Kidney glomerular epithelial cell (primary cell): ENCODE results near the gene PPFIA4.
"Not testable (repeated sequence)": the region's sequence is repeated elsewhere in the genome, so short reads cannot be mapped to it uniquely, and the experiment has no call there.

ENCODE experiments used
- DNase-seq: peaks from one replicate; lab custom pipeline; 2025; lab: John Stamatoyannopoulos, UW

Gene PPFIA4

GRCh38 chr1:203026031-203026665 lies at the start of gene PPFIA4:
TSS of gene PPFIA4 (plus strand) at chr1:203026491. CDS start at chr1:203039009, 12,518 bp downstream.
- peak; percentile 38 for DNase-seq

GRCh38 chr1:202976633-202977032 lies 49.7 kb upstream of the PPFIA4 start:
- no peak for DNase-seq

GRCh38 chr1:202979459-202979858 lies 46.8 kb upstream of the PPFIA4 start:
- DNase-seq: no peak

- DNase-seq: no peak
Observed at GRCh38 chr1:202981939-202982338, 44.4 kb upstream of the PPFIA4 start.

- no peak for DNase-seq
Observed at GRCh38 chr1:202982715-202983430, 43.4 kb upstream of the PPFIA4 start.

GRCh38 chr1:202986120-202986519 lies 40.2 kb upstream of the PPFIA4 start:
- not testable (repeated sequence) for DNase-seq

GRCh38 chr1:202987255-202987654 lies 39.0 kb upstream of the PPFIA4 start:
- no peak for DNase-seq

- no peak for DNase-seq
Observed at GRCh38 chr1:202987922-202988583, 38.2 kb upstream of the PPFIA4 start.

GRCh38 chr1:202989879-202990278 lies 36.4 kb upstream of the PPFIA4 start:
- DNase-seq: no peak

- no peak for DNase-seq
Observed at GRCh38 chr1:202991112-202991511, 35.2 kb upstream of the PPFIA4 start.

GRCh38 chr1:202994756-202995155 lies 31.5 kb upstream of the PPFIA4 start:
- no peak for DNase-seq

- peak; percentile 66 for DNase-seq
Observed at GRCh38 chr1:202998836-202999750, 27.2 kb upstream of the PPFIA4 start.

GRCh38 chr1:203000217-203000944 lies 25.9 kb upstream of the PPFIA4 start:
- DNase-seq: no peak

- no peak for DNase-seq
Observed at GRCh38 chr1:203001986-203002385, 24.3 kb upstream of the PPFIA4 start.

- no peak for DNase-seq
Observed at GRCh38 chr1:203002951-203003350, 23.3 kb upstream of the PPFIA4 start.

- not testable (repeated sequence) for DNase-seq
Observed at GRCh38 chr1:203005395-203006142, 20.7 kb upstream of the PPFIA4 start.

- DNase-seq: peak; percentile 94
Observed at GRCh38 chr1:203006948-203007871, 19.1 kb upstream of the PPFIA4 start, which contains the start of gene TMEM183A. TSS of gene TMEM183A (plus strand) at chr1:203007374. CDS start at chr1:203007466, 92 bp downstream.

- no peak for DNase-seq
Observed at GRCh38 chr1:203009185-203009584, 17.1 kb upstream of the PPFIA4 start.

GRCh38 chr1:203011582-203011981 lies 14.7 kb upstream of the PPFIA4 start:
- DNase-seq: no peak
